Bronchial epithelial cell (primary cell): ENCODE measurements around the gene DCPS. TPM values are rescaled to one million over a fixed set of nuclear protein-coding genes. Genes with fewer than 3 reads are reported as not detected.

Experiments used
- DNase-seq: peaks from one replicate; pipeline ENCODE4 v3.0.0-alpha.2; 2010; ENCODE audit warnings: low read depth
- FAIRE-seq: peaks from 2 replicates; lab custom pipeline; 2011; peaks lifted over from hg19 to GRCh38; lab: Jason Lieb, UNC
- H3K27me3 ChIP-seq: 2 replicates; pipeline ENCODE4 v1.5.1; 2011; ENCODE audit warnings: low read length; ENCODE audit not compliant: control insufficient read depth, insufficient read depth
- H3K36me3 ChIP-seq: 2 replicates; pipeline ENCODE4 v1.5.1; 2011; ENCODE audit warnings: low read length; ENCODE audit not compliant: control insufficient read depth, insufficient read depth
- H3K4me3 ChIP-seq: 2 replicates; pipeline ENCODE4 v1.5.1; 2011; ENCODE audit warnings: mild to moderate bottlenecking, low read depth, low read length, control low read depth
- total RNA-seq: library from RNA; depleted of rRNA; stranded (reverse); fragments of >200 nt; gene quantifications from 2 replicates; pipeline ENCODE4 v1.2.1, GENCODE V29; 2014
- TF ChIP-seq, protein P1 (sequence below): IDR thresholded peaks from 2 replicates; pipeline ENCODE4 v1.5.1; 2011; ENCODE audit warnings: mild to moderate bottlenecking, moderate library complexity, low read length, control low read depth, inconsistent platforms; ENCODE audit not compliant: insufficient read depth, severe bottlenecking

The DCPS gene
- total RNA-seq, 1 donor from 2014 or later = 11.6 TPM

GRCh38 chr11:126281245-126281644, 22.6 kb upstream of the DCPS start:
- peaks cover 2% of the 10 kb centered on the region for H3K36me3 ChIP-seq
- no peak overlapping the region for H3K4me3 ChIP-seq
- DNase-seq = no peak
- TF ChIP-seq, protein P1, sequence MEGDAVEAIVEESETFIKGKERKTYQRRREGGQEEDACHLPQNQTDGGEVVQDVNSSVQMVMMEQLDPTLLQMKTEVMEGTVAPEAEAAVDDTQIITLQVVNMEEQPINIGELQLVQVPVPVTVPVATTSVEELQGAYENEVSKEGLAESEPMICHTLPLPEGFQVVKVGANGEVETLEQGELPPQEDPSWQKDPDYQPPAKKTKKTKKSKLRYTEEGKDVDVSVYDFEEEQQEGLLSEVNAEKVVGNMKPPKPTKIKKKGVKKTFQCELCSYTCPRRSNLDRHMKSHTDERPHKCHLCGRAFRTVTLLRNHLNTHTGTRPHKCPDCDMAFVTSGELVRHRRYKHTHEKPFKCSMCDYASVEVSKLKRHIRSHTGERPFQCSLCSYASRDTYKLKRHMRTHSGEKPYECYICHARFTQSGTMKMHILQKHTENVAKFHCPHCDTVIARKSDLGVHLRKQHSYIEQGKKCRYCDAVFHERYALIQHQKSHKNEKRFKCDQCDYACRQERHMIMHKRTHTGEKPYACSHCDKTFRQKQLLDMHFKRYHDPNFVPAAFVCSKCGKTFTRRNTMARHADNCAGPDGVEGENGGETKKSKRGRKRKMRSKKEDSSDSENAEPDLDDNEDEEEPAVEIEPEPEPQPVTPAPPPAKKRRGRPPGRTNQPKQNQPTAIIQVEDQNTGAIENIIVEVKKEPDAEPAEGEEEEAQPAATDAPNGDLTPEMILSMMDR = no peak
- H3K27me3 ChIP-seq = no peaks in the 10 kb centered on the region
- FAIRE-seq = no peak

GRCh38 chr11:126281666-126282175, 22.1 kb upstream of the DCPS start:
- no peaks in the 10 kb centered on the region for H3K27me3 ChIP-seq
- TF ChIP-seq, protein P1 = no peak
- FAIRE-seq (no peak), DNase-seq (no peak)
- H3K4me3 ChIP-seq = no peak overlapping the region
- H3K36me3 ChIP-seq = peaks cover 2% of the 10 kb centered on the region

- peak overlapping the region; percentile 56 for H3K4me3 ChIP-seq
- FAIRE-seq (no peak), DNase-seq (no peak)
- TF ChIP-seq, protein P1 = no peak
- no peaks in the 10 kb centered on the region for H3K27me3 ChIP-seq
- peaks cover 4% of the 10 kb centered on the region for H3K36me3 ChIP-seq
These were observed 21.5 kb upstream of the DCPS start for GRCh38 chr11:126282361-126282735.

- H3K27me3 ChIP-seq = no peaks in the 10 kb centered on the region
- H3K36me3 ChIP-seq = peaks cover 2% of the 10 kb centered on the region
- DNase-seq (no peak), FAIRE-seq (no peak)
- TF ChIP-seq, protein P1 = no peak
- H3K4me3 ChIP-seq = peak within 1 kb of the TSS; percentile 56
These were observed 20.9 kb upstream of the DCPS start, which contains the start of gene TIRAP for GRCh38 chr11:126282736-126283591. Gene TIRAP (plus strand): TSS chr11:126283093. CDS start chr11:126290895, 7,802 bp downstream.

DNA sequence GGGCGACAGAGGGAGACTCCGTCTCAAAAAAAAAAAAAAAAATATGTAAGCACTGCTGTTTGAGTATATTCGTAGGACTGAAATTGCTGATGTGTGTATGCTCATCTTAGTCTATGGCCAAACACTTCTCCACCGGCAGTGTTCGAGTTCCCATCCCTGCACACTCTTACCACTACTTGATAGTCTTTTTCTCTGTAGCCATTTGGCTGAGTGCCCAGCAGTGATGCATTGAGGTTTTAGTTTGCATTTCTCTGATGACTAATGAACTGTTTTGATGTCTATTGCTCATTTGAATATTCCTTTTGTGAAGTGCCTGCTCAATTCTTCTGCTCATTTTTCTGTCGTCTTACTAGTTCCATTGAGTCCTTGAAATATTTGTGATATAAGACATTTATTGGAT, 19.0 kb upstream of the DCPS start:
- TF ChIP-seq, protein P1 = no peak
- Histone ChIP-seq H3K36me3 (peaks cover 2% of the 10 kb centered on the region), H3K4me3 (no peak overlapping the region), H3K27me3 (no peaks in the 10 kb centered on the region)
- DNase-seq = peak; percentile 95
- FAIRE-seq = no peak

DNA sequence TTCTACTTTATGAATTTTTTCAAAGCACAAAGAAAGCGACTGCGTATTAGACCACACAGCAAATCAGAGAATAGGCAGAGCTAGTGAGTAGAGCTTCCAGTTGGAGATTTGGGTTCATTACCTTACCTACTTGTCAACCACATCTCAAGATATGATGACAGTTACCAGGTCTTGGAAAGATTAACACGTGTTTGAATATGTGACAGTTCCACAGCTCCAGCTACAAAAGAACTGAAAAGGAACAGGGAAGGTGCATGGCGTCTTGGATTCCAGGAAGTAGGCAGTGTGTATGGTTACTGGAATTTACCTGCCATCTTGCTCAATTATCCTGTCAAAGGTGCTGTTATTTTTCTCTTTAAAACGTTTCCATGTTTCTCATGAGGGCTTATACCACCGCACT, 15.6 kb upstream of the DCPS start:
- peaks cover 3% of the 10 kb centered on the region for H3K36me3 ChIP-seq
- H3K4me3 ChIP-seq = no peak overlapping the region
- no peak for FAIRE-seq
- TF ChIP-seq, protein P1 = no peak
- no peaks in the 10 kb centered on the region for H3K27me3 ChIP-seq
- DNase-seq = no peak
